Duodenal mucosa (tissue), 2 donors: ENCODE data around the gene PBX1.

ENCODE experiments used
- H3K27ac ChIP-seq: one replicate; pipeline ENCODE4 v1.7.0; 2013; ENCODE audit warnings: low read depth, low read length
- H3K27me3 ChIP-seq, 2 donors: one replicate each; pipeline ENCODE4 v1.7.0; 2013; ENCODE audit warnings: low read length in 2 of 2, control low read depth in 1 of 2; ENCODE audit not compliant: insufficient read depth in 2 of 2, control insufficient read depth in 1 of 2
- H3K36me3 ChIP-seq, 2 donors: one replicate each; pipeline ENCODE4 v1.7.0; 2013; ENCODE audit warnings: low read length in 2 of 2, control low read depth in 1 of 2; ENCODE audit not compliant: insufficient read depth in 2 of 2, control insufficient read depth in 1 of 2
- H3K4me1 ChIP-seq, 2 donors: one replicate each; pipeline ENCODE4 v1.7.0; 2013; ENCODE audit warnings: low read length in 2 of 2, control low read depth in 1 of 2; ENCODE audit not compliant: insufficient read depth in 2 of 2, control insufficient read depth in 1 of 2
- H3K4me3 ChIP-seq, 2 donors: one replicate each; pipeline ENCODE4 v1.7.0; 2013; ENCODE audit warnings: low read length in 2 of 2, low read depth in 1 of 2
- H3K9ac ChIP-seq, 2 donors: one replicate each; pipeline ENCODE4 v1.7.0; 2013; ENCODE audit warnings: low read length in 2 of 2, low read depth in 1 of 2
- H3K9me3 ChIP-seq, 2 donors: one replicate each; pipeline ENCODE4 v1.7.0; 2013; ENCODE audit warnings: low read length in 2 of 2, control low read depth in 1 of 2; ENCODE audit not compliant: control insufficient read depth in 1 of 2

Gene PBX1

DNA sequence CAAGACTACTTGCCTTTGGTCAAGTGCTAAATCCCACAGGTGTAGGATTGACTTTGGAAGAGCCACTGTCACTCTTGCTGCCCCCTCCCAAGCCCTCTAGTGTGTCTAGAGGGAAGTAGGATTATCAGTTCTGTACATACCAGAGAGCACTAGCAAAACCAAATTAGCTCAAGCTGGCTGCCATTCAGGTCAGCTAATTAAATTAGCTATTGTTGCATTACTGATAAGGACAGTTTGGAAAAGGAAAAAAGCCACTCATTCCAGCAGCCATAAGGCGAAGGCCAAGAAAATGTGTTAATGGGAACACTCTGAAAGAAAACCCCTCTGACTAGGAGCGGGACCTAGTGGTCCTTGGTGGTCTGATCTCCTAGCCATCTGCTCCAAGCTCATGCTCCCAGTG, 321.7 kb downstream of the PBX1 start:
- Histone ChIP-seq H3K9ac (no peak overlapping the region), H3K27me3 (no peaks in the 10 kb centered on the region), H3K4me1 (no peaks in the 10 kb centered on the region), H3K9me3 (no peaks in the 10 kb centered on the region), H3K27ac (no peak overlapping the region), H3K36me3 (no peaks in the 10 kb centered on the region), H3K4me3 (no peak overlapping the region)

- Histone ChIP-seq H3K9ac (no peak overlapping the region), H3K9me3 (no peaks in the 10 kb centered on the region), H3K4me1 (no peaks in the 10 kb centered on the region), H3K4me3 (no peak overlapping the region), H3K27ac (no peak overlapping the region), H3K27me3 (no peaks in the 10 kb centered on the region), H3K36me3 (no peaks in the 10 kb centered on the region)
Measured at GRCh38 chr1:164885311-164885710, 326.3 kb downstream of the PBX1 start.

DNA sequence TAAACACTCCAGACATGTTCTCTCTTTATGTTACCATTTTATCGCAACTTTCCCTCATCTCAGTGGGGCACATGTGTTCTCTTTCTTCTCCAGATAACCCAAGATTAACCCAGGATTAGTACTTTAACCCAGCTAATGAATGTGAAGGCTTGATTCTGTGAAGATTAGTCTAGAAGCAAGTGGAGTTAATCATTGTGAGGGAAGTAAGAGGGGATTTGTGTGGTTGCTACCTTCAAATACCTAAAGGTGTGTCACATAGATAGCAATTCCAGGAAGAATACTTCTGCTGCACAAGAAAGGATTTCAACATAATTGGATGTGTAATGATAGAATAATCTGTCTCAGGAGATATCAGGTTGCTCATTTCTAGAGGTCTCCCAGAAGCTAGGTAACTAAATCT, 327.1 kb downstream of the PBX1 start:
- Histone ChIP-seq H3K9me3 (no peaks in the 10 kb centered on the region), H3K27me3 (no peaks in the 10 kb centered on the region), H3K27ac (no peak overlapping the region), H3K36me3 (no peaks in the 10 kb centered on the region), H3K4me3 (no peak overlapping the region), H3K9ac (no peak overlapping the region), H3K4me1 (no peaks in the 10 kb centered on the region)

GRCh38 chr1:164891615-164892014, 332.6 kb downstream of the PBX1 start:
- Histone ChIP-seq H3K9ac (no peak overlapping the region), H3K27me3 (no peaks in the 10 kb centered on the region), H3K4me1 (no peaks in the 10 kb centered on the region), H3K36me3 (no peaks in the 10 kb centered on the region), H3K4me3 (no peak overlapping the region), H3K27ac (no peak overlapping the region), H3K9me3 (no peaks in the 10 kb centered on the region)

- H3K27me3 ChIP-seq: no peaks in the 10 kb centered on the region
- H3K4me3 ChIP-seq: no peak overlapping the region
- no peak overlapping the region for H3K9ac ChIP-seq
- H3K27ac ChIP-seq: no peak overlapping the region
- no peaks in the 10 kb centered on the region for H3K4me1 ChIP-seq
- H3K9me3 ChIP-seq: no peaks in the 10 kb centered on the region
- H3K36me3 ChIP-seq: no peaks in the 10 kb centered on the region
Measured at GRCh38 chr1:164895026-164895912, 336.3 kb downstream of the PBX1 start.

DNA sequence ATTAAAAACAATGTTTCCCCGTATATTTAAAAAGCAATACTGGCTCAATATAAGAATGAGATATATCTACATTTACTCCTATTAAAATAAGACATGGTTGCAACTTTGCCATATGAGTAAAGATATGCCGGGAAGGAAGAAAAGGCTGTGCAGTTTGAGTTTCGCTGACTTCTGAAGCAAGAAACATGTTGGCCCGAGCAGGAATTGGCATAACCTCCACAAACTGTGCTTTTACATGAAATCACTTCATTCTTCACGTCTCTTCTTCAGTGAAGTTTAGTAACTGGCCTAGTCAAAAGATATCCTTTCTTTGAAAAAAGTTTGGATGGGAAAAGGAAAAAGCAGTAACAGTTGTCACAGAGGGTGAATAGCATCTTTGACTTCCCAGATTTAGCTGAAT, 342.0 kb downstream of the PBX1 start:
- H3K4me1 ChIP-seq: no peaks in the 10 kb centered on the region
- no peaks in the 10 kb centered on the region for H3K9me3 ChIP-seq
- no peak overlapping the region for H3K4me3 ChIP-seq
- H3K27ac ChIP-seq: no peak overlapping the region
- H3K36me3 ChIP-seq: no peaks in the 10 kb centered on the region
- no peak overlapping the region for H3K9ac ChIP-seq
- no peaks in the 10 kb centered on the region for H3K27me3 ChIP-seq
